Measurements from ENCODE around the gene GARNL3. TPM values are rescaled to one million over a fixed set of nuclear protein-coding genes. Genes with fewer than 3 reads are reported as not detected.

The GARNL3 gene, protein sequence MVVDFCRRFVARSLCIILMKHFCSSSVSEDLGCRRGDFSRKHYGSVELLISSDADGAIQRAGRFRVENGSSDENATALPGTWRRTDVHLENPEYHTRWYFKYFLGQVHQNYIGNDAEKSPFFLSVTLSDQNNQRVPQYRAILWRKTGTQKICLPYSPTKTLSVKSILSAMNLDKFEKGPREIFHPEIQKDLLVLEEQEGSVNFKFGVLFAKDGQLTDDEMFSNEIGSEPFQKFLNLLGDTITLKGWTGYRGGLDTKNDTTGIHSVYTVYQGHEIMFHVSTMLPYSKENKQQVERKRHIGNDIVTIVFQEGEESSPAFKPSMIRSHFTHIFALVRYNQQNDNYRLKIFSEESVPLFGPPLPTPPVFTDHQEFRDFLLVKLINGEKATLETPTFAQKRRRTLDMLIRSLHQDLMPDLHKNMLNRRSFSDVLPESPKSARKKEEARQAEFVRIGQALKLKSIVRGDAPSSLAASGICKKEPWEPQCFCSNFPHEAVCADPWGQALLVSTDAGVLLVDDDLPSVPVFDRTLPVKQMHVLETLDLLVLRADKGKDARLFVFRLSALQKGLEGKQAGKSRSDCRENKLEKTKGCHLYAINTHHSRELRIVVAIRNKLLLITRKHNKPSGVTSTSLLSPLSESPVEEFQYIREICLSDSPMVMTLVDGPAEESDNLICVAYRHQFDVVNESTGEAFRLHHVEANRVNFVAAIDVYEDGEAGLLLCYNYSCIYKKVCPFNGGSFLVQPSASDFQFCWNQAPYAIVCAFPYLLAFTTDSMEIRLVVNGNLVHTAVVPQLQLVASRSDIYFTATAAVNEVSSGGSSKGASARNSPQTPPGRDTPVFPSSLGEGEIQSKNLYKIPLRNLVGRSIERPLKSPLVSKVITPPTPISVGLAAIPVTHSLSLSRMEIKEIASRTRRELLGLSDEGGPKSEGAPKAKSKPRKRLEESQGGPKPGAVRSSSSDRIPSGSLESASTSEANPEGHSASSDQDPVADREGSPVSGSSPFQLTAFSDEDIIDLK
- total RNA-seq: 162 TPM

DNA sequence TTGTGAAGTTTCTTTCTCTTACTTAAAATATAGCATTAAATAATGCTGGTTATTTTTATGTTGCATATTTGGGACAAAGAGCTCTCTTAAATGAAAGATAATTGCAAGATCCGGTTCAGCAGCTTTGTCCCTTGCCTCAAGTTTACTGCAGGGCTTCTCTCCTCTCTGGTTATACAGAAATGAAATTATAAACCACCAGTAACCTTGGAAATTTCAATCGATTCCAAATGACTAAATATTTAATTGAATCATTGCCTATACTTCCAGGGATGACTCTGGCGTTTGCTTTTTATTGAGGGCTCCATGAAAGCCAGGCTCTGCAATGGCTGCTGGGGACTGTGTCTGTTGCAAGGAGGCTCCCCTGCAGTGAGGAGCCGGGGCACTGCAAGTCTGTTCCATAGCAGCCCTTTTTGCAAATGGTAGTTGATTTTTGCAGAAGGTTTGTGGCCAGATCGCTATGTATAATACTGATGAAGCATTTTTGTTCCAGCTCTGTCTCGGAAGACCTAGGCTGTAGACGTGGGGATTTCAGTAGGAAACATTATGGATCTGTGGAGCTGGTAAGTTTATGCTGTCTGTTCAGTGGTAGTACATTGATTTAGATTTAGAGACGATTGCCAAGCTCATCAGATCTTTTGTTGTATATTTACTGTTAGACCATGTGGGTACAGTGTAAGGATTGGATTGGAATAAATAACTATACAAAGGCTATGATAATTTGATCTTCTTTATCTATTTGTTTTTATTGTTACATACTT, at the start of gene GARNL3:
Gene GARNL3, plus strand, starts transcription at position 313 of the 758 bp plus-strand sequence. Its CDS starts 104 bp downstream, at position 417.
- H3K9me3 ChIP-seq: no peaks in the 10 kb centered on the region
- TF ChIP-seq, protein P1, sequence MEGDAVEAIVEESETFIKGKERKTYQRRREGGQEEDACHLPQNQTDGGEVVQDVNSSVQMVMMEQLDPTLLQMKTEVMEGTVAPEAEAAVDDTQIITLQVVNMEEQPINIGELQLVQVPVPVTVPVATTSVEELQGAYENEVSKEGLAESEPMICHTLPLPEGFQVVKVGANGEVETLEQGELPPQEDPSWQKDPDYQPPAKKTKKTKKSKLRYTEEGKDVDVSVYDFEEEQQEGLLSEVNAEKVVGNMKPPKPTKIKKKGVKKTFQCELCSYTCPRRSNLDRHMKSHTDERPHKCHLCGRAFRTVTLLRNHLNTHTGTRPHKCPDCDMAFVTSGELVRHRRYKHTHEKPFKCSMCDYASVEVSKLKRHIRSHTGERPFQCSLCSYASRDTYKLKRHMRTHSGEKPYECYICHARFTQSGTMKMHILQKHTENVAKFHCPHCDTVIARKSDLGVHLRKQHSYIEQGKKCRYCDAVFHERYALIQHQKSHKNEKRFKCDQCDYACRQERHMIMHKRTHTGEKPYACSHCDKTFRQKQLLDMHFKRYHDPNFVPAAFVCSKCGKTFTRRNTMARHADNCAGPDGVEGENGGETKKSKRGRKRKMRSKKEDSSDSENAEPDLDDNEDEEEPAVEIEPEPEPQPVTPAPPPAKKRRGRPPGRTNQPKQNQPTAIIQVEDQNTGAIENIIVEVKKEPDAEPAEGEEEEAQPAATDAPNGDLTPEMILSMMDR (IDR thresholded peaks at IDR 0.05): no peak
- H3K27me3 ChIP-seq: no peaks in the 10 kb centered on the region
- no peak within 1 kb of the TSS for H3K4me3 ChIP-seq
- H3K36me3 ChIP-seq: no peaks in the 10 kb centered on the region
- peaks cover 10 to 31% of the 10 kb centered on the region in 2 donors for H3K4me1 ChIP-seq
- DNase-seq (ENCODE audit: low spot score in 2 of 2): no peak
- H3K27ac ChIP-seq: peak within 1 kb of the TSS; percentile 56 to 58
- intact Hi-C loops (cut with DNase I): no loop called here

DNA sequence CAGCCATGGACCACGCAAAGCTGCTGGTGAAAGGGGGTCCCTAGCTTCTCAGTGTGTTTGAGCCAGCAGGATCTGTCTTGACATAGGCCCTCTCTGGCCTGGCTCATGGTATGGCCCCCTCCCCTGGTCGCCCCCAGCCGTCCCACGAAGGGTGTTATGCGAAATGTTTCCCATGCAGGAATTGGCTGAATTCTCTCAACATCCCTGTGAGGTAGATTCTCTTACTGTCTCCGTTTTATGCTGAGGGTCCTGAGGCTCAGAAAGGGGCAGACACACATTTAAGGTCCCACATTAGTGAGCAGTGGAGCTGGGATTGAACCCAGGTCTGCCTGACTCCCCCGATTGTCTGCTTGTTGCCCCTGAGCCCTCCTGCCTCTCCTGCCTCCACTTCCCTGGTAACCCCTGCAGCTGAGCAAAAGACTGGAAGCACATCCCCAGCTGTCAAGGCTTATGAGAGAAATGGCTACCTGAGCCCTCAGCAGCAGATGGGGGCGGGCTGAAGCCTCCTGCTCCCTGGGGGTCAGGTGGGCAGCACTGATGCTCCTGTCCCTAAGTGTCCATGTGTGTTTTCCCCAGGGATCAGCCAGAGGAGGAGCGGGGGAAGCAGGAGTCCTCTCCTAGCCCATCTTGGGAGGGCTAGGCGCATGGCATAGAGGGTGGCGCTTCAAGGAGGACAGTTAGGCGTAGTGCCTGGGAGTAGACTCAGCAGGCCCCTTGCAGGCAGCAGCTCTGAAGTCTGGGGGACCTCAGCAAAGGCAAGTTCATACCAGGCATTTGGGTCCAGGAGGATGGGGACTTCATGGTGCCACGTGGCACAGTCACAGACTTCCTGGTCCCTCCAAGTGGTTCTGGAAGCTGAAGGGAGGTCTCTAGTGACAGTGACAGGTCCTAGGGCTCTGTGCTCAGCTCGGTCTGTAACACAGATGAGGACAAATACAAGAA, 49.0 kb upstream of the GARNL3 start:
- no peaks in the 10 kb centered on the region for H3K27me3 ChIP-seq
- no peak for DNase-seq (ENCODE audit: low spot score in 2 of 2)
- TF ChIP-seq, protein P1 (IDR thresholded peaks at IDR 0.05): no peak

DNA sequence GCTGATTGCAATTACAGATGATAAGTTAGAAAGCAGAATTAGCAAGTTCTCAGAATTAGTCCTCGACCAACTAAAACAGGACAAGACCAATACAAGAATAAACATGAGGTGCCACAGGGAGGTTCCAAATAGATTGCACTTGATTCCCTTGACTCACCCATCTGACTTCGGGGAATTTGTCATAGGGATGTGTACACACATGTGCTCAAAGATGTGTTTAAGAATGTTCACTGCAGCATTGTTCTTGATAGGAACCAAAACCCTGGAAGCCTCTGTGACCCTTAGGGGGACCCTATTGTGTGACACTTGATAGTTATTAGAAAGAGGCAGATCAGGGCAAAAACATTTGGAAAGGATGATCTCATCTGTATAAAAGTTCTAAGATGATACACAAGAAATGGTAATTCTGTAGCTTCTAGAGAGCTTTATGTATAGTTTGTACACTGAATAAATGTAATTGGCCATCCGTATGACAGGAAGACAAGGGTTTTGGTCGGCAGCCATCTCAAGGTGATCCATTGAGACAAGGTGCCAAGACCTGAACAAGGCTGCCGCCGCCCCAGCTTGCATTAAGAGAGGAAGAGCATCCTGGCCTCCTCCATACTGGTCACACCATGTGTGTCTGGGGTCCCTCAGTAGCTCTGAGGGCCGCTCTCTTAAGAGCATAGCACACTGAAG, 48.2 kb upstream of the GARNL3 start:
- no peak overlapping the region for H3K4me3 ChIP-seq
- no peak for DNase-seq (ENCODE audit: low spot score in 2 of 2)
- H3K36me3 ChIP-seq: no peaks in the 10 kb centered on the region
- H3K27me3 ChIP-seq: no peaks in the 10 kb centered on the region
- no peaks in the 10 kb centered on the region for H3K9me3 ChIP-seq
- TF ChIP-seq, protein P1 (IDR thresholded peaks at IDR 0.05): no peak
- H3K4me1 ChIP-seq: no peaks in the 10 kb centered on the region
- intact Hi-C loops (cut with DNase I): no loop called here
- no peak overlapping the region for H3K27ac ChIP-seq

More for the DNA sequence above, 49.0 kb upstream of the GARNL3 start:
- no peaks in the 10 kb centered on the region for H3K4me1 ChIP-seq
- H3K9me3 ChIP-seq: no peaks in the 10 kb centered on the region
- intact Hi-C loops (cut with DNase I): no loop called here
- no peak overlapping the region for H3K27ac ChIP-seq
- no peak overlapping the region for H3K4me3 ChIP-seq
- no peaks in the 10 kb centered on the region for H3K36me3 ChIP-seq

DNA sequence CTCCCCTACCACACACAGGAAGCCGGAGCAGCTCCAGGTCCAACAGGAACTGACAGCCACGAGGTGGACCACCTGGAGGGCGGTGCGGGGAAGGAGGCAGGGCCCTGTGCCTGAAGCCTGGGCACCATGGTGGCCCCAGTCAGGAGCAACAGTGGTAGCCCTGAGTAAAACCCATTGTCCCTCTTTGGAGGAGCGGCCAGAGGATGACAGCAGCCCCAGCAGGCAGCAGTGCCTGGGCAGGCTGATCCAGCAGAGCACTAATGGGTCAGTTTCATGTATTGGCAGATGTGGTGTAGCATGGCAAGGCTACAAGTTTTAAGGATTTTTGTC, 47.7 kb upstream of the GARNL3 start:
- TF ChIP-seq, protein P1 (IDR thresholded peaks at IDR 0.05): no peak
- Histone ChIP-seq H3K27me3 (no peaks in the 10 kb centered on the region), H3K27ac (no peak overlapping the region), H3K4me3 (no peak overlapping the region), H3K36me3 (no peaks in the 10 kb centered on the region), H3K9me3 (no peaks in the 10 kb centered on the region), H3K4me1 (no peaks in the 10 kb centered on the region)
- DNase-seq (ENCODE audit: low spot score in 2 of 2): no peak
- intact Hi-C loops (cut with DNase I): no loop called here
